DMS53 treated with DMSO at 0.1 percent for 48 hours (cell line): Measurements from ENCODE around the gene MAP2K1.

Experiments
- DNase-seq: peaks from one replicate; lab custom pipeline; 2025; ENCODE audit not compliant: unreplicated experiment; lab: John Stamatoyannopoulos, UW

MAP2K1 gene

GRCh38 chr15:66503780-66504562 is 117.3 kb downstream of the MAP2K1 start:
- DNase-seq: no peak

- peak; percentile 68 for DNase-seq
Observed at GRCh38 chr15:66504563-66505429, 118.1 kb downstream of the MAP2K1 start, which contains the start of the genes RPL4 and ZWILCH. TSS of gene RPL4 (minus strand) at chr15:66504855. CDS start at chr15:66504790, 65 bp downstream. TSS of gene ZWILCH (plus strand) at chr15:66505326. CDS start at chr15:66505339, 13 bp downstream.

- no peak for DNase-seq
Observed at GRCh38 chr15:66505430-66505811, 118.7 kb downstream of the MAP2K1 start.

GRCh38 chr15:66505818-66506217 is 119.1 kb downstream of the MAP2K1 start:
- no peak for DNase-seq

GRCh38 chr15:66508293-66508883 is 121.7 kb downstream of the MAP2K1 start:
- no peak for DNase-seq

- no peak for DNase-seq
Observed at GRCh38 chr15:66514586-66514985, 127.9 kb downstream of the MAP2K1 start.

GRCh38 chr15:66515901-66516322 is 129.2 kb downstream of the MAP2K1 start:
- DNase-seq: no peak

GRCh38 chr15:66523926-66524325 is 137.2 kb downstream of the MAP2K1 start:
- no peak for DNase-seq

GRCh38 chr15:66524838-66525237 is 138.1 kb downstream of the MAP2K1 start:
- no peak for DNase-seq

- DNase-seq: no peak
Observed at GRCh38 chr15:66535056-66535455, 148.3 kb downstream of the MAP2K1 start.
